Upper lobe of right lung (tissue), 1 donor: Measurements from ENCODE around the gene RNF144B. TPM values are rescaled to one million over a fixed set of nuclear protein-coding genes. Genes with fewer than 3 reads are reported as not detected.

Experiments used
- ATAC-seq: fragments of 200-7000 bp; cut with Tn5 transposase; one replicate; pipeline ENCODE4 v1.9.1; 2020; ENCODE audit warnings: mild to moderate bottlenecking, moderate library complexity
- DNase-seq: peaks from one replicate; pipeline ENCODE4 v3.0.0-alpha.2; 2020
- H3K27ac ChIP-seq: fragments of 200-600 bp; one replicate; pipeline ENCODE4 v1.8.0; 2022
- H3K27me3 ChIP-seq: fragments of 200-600 bp; one replicate; pipeline ENCODE4 v1.8.0; 2022; ENCODE audit warnings: mild to moderate bottlenecking
- H3K36me3 ChIP-seq: fragments of 200-600 bp; one replicate; pipeline ENCODE4 v1.8.0; 2022
- H3K4me1 ChIP-seq: fragments of 200-600 bp; one replicate; pipeline ENCODE4 v1.8.0; 2022
- H3K4me3 ChIP-seq: fragments of 200-600 bp; one replicate; pipeline ENCODE4 v1.8.0; 2022; ENCODE audit warnings: mild to moderate bottlenecking
- H3K9me3 ChIP-seq: fragments of 200-600 bp; one replicate; pipeline ENCODE4 v1.8.0; 2022
- CTCF ChIP-seq: fragments of 200-600 bp; IDR thresholded peaks from one replicate; pipeline ENCODE4 v1.8.0; 2022; ENCODE audit warnings: antibody characterized with exemption
- intact Hi-C: fragments of 100-400 bp; cut with DNase I; formaldehyde crosslinking; loops from one replicate; pipeline ENCODE4 v1.11.0; 2022
- total RNA-seq: library from RNA; stranded (reverse); fragmentation: NEBNext Ultra II Directional; extraction: Animal tissue kit (Norgen Biotek cat#: 25700); gene quantifications from one replicate; pipeline ENCODE4 v1.2.1, GENCODE V29; 2021
- donor health status: DM: no; HTN: yes; CAD: no; lungs with severe emphysema.

Gene RNF144B
- total RNA-seq, 1 donor from 2014 or later, result 82.4 TPM

- H3K27ac ChIP-seq, result peak overlapping the region; percentile 55
- H3K9me3 ChIP-seq, result no peaks in the 10 kb centered on the region
- DNase-seq, result no peak
- peak; percentile 90 for ATAC-seq
- no peaks in the 10 kb centered on the region for H3K27me3 ChIP-seq
- TF ChIP-seq CTCF, result peak; percentile 91
- no peaks in the 10 kb centered on the region for H3K36me3 ChIP-seq
- peaks cover 6% of the 10 kb centered on the region for H3K4me1 ChIP-seq
- intact Hi-C loops, result no loop called here
- H3K4me3 ChIP-seq, result peak overlapping the region; percentile 35
These were observed 116.6 kb downstream of the RNF144B start for GRCh38 chr6:18503593-18504231.

- H3K27me3 ChIP-seq, result no peaks in the 10 kb centered on the region
- DNase-seq (no peak), ATAC-seq (no peak)
- intact Hi-C loops, result no loop called here
- no peaks in the 10 kb centered on the region for H3K36me3 ChIP-seq
- H3K9me3 ChIP-seq, result no peaks in the 10 kb centered on the region
- H3K27ac ChIP-seq, result peak overlapping the region; percentile 55
- H3K4me1 ChIP-seq, result peaks cover 6% of the 10 kb centered on the region
- TF ChIP-seq CTCF, result no peak
- no peak overlapping the region for H3K4me3 ChIP-seq
These were observed 117.1 kb downstream of the RNF144B start for GRCh38 chr6:18504232-18504596.

- no peak for TF ChIP-seq CTCF
- Histone ChIP-seq H3K36me3 (no peaks in the 10 kb centered on the region), H3K9me3 (no peaks in the 10 kb centered on the region), H3K27me3 (no peaks in the 10 kb centered on the region), H3K4me1 (peaks cover 6% of the 10 kb centered on the region), H3K4me3 (no peak overlapping the region), H3K27ac (no peak overlapping the region)
- DNase-seq, result no peak
- no peak for ATAC-seq
- intact Hi-C loops, result no loop called here
These were observed 119.3 kb downstream of the RNF144B start for GRCh38 chr6:18506382-18507017.

GRCh38 chr6:18507018-18507415 lies 119.9 kb downstream of the RNF144B start:
- H3K27me3 ChIP-seq, result no peaks in the 10 kb centered on the region
- no peak overlapping the region for H3K27ac ChIP-seq
- no peak overlapping the region for H3K4me3 ChIP-seq
- TF ChIP-seq CTCF, result no peak
- H3K4me1 ChIP-seq, result peaks cover 1% of the 10 kb centered on the region
- intact Hi-C loops, result no loop called here
- no peaks in the 10 kb centered on the region for H3K9me3 ChIP-seq
- H3K36me3 ChIP-seq, result no peaks in the 10 kb centered on the region
- DNase-seq (no peak), ATAC-seq (no peak)

- Histone ChIP-seq H3K9me3 (no peaks in the 10 kb centered on the region), H3K27ac (no peak overlapping the region), H3K4me3 (no peak overlapping the region), H3K36me3 (no peaks in the 10 kb centered on the region), H3K27me3 (no peaks in the 10 kb centered on the region), H3K4me1 (no peaks in the 10 kb centered on the region)
- intact Hi-C loops, result no loop called here
- TF ChIP-seq CTCF, result no peak
- ATAC-seq (no peak), DNase-seq (no peak)
These were observed 120.4 kb downstream of the RNF144B start for GRCh38 chr6:18507561-18507960.
